DMS 273 (cell line): ENCODE data around the gene ZNF649.

Experiments
- DNase-seq: peaks from one replicate; lab custom pipeline; 2025; ENCODE audit not compliant: unreplicated experiment; lab: John Stamatoyannopoulos, UW

ZNF649 gene

DNA sequence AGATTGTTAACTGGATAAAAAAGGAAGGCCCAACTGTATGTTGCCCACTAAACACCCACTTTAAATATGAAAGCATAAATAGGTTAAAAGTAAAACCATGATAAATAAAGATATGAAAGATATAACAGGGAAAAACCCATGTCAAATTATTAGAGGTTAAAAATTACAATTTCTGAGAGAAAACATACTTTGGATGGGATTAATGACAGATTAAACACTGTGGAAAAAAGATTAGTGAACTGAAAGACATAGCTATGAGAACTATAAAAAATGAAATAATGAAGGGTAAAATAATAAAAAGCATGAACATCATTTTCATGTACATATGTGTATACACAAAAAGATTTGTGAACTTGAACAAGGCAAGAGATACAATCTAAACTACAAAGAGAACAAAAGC is 14.9 kb downstream of the ZNF649 start:
- no peak for DNase-seq

DNA sequence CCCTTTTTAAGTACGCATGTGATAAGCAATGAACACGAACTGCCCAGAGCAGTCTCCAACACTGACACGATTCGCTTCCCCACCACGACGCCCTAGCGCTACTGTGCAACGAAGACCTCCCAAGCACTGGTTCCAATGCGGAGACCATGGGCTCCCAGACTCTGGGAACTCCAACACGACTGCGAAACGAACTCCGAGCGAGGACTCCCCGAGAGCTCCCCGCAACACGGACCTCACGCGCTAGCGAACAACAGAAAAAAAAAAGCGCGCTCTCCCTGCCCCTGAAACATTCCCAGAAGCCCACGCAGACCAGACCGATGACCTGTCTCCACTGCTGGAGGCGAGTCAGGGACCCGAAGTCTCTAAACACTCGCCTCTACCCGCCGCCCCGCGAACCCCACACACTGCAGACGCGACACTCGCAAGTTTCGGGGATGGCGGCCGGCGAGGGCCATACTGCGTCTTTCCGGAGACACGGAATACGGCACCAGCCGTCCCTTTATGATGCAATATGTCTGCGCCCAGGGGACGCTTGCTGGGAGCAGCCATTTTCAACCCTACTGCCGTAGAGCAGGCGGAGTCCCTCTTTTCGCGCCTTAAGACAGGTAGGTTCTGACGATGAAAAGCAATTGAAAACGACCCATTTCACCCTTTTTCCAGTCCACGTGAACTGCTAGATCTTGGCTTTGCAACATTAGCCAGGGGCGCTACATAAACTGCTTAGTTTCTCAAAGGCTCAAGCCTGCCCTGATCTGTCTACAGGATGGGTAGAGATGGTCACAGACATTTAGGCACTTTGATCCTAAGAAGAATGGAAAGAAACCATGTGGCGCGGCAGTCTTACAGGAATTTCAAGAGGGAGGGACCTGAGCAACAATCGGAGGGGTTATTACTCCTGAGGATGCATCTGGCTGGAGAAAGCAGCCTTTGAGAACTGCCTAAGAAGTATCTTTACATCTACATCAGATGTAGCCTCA is 17.0 kb downstream of the ZNF649 start, which contains the start of gene ZNF577:
Gene ZNF577, minus strand, starts transcription at position 430 of the 977 bp plus-strand sequence. CDS start 7,569 bp downstream, outside the sequence.
- DNase-seq, result no peak

DNA sequence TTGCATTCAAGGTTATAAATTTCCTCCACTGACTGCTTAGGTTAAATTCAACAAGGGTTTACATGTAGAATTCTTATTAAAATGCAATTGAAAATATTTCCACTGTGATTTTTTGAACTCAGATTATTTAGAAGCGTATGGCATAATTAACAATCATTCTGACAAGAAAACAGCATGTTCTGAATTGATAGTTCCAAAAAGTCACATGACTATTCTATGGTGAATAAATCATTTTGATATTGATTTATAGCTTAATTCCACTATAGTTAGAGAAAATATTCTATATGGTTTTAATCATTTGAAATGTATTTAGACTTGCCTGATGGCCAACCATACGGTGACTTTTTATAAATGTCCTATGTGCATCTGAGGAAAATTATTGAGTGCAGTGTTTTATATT is 20.1 kb downstream of the ZNF649 start:
- DNase-seq, result no peak

DNA sequence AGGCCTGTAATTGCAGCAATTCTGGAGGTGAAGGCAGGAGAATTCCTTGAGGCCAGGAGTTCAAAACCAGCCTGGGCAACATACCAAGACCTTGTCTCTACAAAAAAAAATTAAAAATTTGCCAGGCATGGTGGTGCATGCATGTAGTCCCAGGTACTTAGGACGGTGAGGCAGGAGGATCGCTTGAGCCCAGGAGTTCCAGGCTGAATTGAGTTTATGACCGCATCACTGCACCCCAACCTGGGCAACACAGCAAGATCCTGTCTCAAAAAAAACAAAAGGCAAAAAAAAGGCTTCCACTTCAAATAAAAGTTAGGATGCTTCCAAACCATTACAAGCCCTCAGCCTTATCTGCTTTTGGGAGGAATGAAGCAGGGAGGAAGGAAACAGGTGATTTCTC is 22.3 kb downstream of the ZNF649 start:
- no peak for DNase-seq

DNA sequence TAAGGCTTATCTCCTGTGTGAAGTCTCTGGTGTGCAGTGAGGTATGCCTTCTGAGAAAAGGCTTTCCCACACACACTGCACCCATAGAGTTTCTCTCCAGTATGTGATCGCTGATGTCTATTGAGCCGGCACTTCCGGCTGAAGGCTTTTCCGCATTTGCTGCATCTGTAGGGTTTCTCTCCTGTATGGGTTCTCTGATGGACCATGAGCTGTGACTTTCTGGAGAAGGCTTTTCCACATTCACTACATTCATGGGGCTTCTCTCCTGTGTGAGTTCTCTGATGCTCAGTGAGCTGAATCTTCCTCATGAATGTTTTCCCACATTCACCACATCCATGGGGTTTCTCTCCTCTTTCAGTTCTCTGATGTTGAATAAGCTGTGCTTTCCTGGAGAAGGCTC is 31.7 kb downstream of the ZNF649 start:
- DNase-seq, result no peak

DNA sequence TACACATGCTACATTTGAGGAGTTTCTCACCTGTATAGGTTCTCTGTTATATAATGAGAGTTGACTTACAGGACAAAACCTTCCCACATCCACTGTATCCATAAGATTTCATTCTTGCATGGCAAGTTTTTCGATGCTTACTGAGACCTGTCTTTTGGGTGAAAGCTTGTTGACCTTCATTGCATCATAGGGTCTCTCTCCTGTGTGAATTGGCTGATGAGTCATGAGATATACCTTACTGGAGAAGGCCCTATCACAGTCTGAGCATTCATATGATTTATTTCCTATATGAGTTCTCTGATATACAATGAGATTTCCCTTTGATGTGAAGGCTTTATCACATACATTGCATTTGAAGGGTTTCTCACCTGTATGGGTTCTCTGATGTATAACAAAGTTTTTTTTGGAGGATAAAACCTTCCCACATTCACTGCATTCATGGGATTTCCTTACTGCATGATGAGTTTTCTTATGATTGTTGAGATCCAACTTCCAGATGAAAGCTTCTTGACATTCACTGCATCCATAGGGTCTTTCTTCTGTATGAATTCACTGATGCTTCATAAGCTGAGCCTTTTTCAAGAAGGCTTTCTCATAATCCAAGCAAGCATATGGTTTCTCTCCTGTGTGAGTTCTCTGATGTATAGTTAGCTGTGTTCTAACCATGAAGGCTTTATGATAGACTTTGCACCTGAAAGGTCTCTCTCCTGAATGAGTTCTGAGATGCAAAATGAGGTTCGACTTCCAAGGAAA is 42.8 kb downstream of the ZNF649 start:
- DNase-seq, result no peak
